ENCODE measurements around the gene BRAF.

DNA sequence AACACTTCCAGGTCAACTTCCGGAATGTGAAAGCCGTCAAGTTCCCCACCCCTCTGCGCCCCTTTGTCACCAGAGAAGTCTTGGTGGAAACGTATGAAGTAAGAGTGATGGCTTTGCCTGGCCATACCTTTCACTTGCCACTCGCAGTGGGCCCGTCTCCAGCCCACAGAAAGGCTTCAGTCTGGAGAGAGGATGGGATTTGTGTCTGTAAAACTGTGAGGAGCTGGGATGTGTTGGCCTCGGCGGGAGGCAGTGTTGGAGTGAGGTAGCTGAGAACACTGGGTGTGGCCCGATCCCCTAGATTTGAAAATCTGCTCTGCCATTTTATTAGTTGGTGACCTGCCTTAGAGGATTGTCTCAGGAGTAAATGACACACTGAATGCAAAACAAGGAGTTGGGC lies 245.5 kb downstream of the BRAF start:
- no peak for TF ChIP-seq TAF1 (IDR thresholded peaks at IDR 0.05; ENCODE audit: borderline replicate concordance, low read depth, low read length)
- no peak for TF ChIP-seq POLR2AphosphoS5 (IDR thresholded peaks at IDR 0.05; ENCODE audit: low read depth, low read length)
- TF ChIP-seq POLR2A (IDR thresholded peaks at IDR 0.05; ENCODE audit: low read depth, low read length): no peak
